HG02571 (cell line): ENCODE results near the gene ROBO1.
"Not testable (repeated sequence)": the region's sequence is repeated elsewhere in the genome, so short reads cannot be mapped to it uniquely, and the experiment has no call there.

ENCODE experiments used
- ATAC-seq: cut with Tn5 transposase; IDR thresholded peaks from one replicate; pipeline ENCODE4 v1.9.1; 2021; ENCODE audit warnings: mild to moderate bottlenecking, moderate library complexity; ENCODE audit not compliant: unreplicated experiment

ROBO1 gene

DNA sequence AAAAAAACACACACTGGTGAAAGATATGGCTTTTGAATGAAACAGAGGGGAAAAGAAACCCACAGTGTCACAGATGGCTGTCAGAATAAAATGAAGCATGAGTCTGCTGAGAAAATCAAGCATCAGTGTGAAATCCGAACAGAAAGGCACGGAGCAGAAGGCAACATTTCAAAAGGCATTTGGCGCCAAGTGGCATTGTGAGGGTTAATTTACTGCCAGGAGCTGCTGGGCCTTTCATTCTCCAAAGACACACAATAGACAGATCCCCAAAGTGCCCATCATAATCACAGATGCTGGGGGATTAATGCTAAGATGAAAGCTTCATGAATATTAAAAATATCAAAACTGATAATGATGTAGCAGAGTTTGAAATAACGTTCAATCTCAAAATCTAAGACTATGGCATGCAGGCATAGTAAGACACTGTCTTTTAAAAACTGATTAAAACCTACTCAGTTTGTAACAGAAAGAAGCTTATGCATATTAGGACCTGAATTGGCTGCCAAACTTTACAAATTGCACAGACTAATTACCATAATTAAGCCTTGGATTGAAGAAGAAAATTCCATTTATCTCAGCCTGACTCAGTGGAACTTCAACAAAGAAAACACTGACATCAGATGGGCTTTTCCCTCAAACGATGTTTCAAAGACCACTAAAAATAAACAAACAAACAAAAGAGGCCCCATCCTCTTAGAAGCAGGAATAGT, 589.2 kb downstream of the ROBO1 start:
- ATAC-seq: no peak

DNA sequence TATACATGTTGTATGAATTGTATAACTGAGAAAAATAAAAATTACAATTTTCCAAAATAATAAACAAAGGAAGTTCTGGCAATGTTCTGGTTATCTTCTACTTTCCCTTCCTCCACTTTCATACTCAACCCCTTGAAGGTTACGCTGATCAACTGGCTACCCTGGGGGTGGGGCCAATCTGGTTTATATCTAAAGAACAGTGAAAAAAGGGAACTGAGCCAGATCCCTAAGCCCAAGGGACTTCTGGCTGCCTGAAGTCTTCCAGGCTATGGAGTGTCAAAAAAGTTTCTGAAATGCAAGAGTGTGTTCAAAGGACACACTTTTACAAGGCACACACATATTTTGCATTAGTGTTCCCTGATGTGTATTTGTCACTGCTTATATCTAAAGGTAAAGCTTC, 591.9 kb downstream of the ROBO1 start:
- no peak for ATAC-seq

DNA sequence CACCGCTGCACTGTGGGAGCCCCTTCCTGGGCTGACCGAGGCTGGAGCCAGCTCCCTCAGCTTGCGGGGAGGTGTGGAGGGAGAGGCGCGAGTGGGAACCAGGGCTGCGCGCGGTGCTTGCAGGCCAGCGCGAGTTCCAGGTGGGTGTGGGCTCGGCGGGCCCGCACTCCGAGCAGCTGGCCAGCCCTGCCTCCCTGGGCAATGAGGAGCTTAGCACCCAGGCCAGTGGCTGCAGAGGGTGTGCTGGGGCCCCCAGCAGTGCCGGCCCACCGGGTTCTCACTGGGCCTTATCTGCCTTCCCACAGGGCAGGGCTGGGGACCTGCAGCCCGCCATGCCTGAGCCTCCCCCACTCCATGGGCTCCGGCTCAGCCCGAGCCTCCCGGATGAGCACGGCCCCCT, 594.5 kb downstream of the ROBO1 start:
- ATAC-seq: not testable (repeated sequence)

DNA sequence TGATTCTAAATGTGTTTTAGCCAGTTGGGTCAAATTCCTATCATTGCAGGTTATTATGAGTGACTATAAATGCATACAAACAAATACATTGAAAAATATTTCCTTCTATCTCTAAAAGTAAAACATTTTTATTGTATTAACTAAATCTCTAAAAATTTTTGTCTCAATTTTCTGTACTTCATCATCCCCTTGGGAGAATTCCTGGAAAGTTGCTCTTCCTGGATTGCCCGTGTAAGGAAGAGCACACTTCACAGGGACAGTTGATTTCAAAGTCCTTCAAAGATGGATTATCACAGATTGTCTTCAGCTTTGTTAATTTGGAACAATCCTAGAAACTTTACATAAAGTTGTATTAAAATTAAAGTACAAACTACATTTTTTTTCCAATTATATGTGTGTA, 595.6 kb downstream of the ROBO1 start:
- ATAC-seq: no peak

DNA sequence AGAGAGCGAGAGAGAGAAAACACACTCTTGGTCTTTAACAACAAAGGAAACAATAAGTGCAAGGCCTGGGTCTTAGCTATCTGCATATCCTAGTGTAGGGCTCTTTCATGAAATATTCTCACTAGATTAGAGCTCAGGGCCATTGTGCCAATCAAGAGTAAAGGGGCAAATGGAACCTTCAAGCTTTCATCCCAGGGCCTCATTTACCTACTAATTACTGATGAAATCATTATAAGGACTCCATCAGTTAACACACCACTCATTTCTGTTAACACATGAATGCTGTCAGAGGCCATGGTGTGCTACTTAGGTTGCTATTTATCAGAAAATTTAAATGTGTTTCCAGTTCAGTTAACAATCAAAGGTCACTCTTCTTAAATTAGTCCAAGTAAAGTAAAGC, 597.8 kb downstream of the ROBO1 start:
- ATAC-seq: no peak

DNA sequence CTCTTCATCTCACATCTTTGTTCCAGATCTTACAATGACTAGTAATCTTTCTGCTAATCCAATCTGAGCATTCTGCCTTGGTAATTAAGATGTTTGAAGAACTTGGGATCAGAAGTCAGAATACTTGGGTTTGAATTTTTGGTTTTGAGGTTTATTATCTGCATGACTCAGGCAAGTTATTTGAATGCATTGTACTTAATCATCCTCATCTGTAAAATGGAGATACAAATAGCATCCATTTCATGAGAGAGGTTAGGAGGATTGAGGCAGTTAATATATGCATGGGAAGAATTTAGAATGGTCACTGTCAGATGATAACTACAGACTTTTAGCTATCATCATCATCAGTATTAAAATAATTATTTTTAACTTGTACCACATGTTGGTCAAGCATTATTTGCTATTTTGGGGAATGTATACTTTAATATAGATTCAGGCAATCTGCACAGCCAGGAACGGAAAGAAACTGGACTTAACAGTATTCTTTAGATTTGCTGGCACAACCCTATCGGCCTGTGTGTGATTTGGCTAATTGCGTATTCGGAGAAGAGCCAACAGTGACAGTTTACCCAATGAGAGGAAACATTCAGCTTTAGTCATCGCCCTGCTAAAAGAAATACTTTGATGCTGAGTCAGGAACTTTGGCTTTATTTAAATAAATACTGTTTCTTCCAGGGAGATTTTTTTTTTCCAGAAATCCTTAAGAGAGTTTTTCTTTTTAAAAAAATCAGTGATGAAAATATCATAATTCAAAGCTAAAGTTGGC, 600.0 kb downstream of the ROBO1 start:
- ATAC-seq: no peak

DNA sequence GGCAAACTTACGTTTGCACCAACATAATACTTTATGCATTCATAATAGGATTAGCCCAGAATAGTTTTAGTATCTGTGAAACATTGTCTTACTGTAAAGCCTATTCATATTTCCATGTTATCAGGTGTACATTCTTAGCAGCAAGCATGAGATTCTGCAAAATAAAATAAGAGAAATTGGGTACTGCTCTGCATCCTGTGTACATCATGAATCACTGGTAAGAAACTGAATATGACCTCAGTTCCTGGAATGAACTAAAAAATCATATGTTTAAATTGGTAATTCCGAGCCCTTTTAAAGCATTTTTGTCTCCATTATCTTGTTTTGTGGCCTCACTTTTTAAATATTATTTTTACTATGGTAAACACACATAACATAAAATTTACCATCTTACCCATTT, 605.1 kb downstream of the ROBO1 start:
- ATAC-seq: no peak

DNA sequence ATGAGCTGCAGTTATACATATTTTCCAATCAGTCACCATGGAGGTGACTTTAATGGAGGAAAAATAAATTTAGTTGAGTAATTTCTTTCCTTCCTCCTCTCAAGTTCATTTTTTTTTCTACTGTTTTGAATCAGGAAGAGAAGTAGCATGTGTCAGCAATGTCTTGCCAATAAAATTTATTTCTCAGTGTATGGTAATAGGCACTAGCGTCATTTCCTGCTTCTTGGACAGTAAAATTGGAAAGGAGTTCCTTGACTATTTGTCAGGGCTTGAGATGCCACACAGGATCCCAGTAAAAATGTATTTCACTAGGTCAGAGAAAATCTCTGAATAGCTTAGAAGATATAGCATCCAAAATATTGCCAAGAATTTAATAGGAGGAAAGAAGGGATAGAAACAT, 605.9 kb downstream of the ROBO1 start:
- no peak for ATAC-seq

DNA sequence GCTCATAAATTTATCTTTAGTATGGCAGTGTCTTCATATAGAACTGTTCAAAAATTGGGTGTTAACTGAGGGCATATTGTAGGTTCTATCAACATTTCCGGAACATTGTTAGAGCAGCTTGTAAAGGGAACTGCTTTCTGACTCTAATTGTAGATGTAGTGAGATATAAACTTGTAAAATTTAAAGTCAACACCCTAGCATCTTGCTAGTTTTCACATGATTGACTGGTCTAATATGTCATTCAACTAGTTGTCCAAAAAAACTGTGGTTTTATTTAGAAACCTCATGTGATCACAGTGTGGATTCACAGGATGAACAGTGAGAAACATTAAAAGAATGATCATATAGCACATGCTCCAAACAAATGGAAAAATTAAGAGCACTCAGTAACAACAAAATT, 607.4 kb downstream of the ROBO1 start:
- ATAC-seq: no peak

DNA sequence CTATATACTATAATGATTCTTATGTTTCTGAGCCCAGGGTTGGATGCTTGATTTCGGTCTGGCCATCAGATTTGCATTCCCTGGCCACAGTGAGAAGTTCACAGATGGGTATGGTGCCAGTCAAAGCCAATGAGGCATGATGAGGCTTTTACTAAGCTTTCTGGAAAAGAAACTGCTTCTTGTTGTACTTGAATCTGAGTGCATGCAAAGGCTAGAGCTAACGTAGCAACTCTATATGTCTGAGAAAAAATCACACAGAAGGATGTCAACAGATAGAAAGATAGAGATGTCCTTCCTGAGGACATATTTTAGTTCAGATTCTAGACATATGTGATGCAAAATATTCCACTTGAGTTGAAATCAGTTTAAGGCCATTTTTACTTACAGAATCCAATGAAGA, 608.1 kb downstream of the ROBO1 start:
- ATAC-seq: no peak

DNA sequence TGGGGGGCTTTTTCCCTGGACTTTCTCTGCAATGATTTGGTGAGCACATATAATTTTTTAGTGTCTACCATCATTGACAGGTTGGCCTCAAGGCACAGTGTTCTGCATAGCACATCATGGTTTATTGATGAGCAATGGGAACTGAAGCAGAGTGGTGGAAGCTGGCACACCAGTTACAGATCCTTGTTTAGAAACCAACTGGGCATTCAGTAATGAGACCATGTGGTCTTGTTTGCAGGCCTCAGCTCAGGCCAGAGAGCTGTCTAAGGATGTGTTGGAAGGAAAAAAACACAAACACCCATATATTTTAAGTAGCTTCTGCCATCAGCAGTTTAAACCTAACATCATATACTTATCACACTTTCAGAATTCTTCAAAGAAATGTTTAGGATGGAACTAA, 610.6 kb downstream of the ROBO1 start:
- no peak for ATAC-seq

DNA sequence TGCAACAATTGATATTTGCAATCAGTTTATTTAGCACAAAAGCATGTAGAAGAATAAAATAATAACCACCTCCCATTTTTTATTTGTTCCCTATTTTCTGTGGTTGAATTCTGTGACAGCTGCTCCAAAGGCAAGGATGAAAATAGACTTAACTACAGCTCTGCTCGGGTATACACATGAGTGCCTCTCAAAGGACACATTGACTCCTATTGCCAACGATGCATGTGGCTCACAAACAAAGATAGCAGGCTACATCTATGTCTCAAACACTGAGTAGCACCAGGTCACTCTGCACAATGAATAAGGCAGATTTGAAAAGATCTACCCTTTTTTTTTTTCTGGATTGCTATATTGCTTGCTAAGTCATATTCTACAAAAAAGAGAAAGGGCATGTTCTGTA, 612.9 kb downstream of the ROBO1 start:
- ATAC-seq: no peak

DNA sequence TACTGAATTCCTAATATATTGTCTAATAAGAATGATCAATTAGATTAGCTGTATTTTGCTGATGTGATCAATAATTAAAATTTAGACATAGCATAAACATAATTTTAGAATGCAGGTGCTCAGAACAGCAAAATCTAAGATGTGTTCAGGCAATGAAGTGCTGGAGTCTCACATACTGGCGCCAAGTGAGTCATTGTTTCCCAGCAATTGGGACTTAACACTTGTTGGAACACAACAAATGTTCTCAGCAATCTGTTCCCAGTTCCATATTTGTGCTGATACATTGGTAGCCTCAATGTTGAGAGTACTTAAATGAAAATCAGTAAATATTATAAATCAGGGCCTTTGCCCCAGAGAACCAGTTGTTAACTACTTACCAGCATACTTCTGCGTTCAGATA, 619.0 kb downstream of the ROBO1 start:
- no peak for ATAC-seq

DNA sequence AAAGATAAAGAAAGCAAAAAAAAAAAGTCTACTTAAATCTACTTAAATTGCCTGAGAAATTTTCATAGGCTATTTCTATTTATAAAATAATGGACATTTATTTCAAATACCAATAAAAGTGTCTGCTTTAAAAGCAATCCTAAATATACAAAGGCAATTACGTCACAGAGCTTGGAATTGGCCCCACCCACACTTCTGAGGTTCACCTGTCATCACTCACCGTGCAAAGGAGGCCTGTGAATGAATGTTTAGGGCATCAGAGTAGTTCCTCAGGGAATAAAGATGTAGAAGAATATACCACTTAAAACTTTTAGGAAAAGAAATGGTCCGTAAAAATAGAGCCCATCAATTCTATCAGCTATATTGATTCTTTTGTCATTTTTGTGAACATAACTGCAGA, 621.8 kb downstream of the ROBO1 start:
- no peak for ATAC-seq

DNA sequence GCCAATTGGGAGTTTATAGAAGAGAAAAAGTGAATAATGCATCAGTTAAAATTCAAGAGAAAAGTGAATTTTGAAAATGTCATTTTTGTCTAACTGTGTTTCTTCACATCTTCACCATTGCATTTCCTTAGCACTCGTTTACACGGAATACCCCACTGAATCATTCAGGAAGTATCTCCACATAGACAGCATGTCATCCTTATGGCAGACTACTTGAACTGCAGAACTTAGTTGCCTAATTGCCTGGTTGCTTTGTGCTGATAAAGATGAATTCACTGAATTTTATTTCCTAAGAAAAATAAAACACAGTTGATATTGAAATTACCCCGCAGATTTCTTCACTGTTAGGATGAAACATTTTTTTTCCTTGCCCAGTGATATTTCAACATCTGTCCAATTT, 627.1 kb downstream of the ROBO1 start:
- no peak for ATAC-seq

DNA sequence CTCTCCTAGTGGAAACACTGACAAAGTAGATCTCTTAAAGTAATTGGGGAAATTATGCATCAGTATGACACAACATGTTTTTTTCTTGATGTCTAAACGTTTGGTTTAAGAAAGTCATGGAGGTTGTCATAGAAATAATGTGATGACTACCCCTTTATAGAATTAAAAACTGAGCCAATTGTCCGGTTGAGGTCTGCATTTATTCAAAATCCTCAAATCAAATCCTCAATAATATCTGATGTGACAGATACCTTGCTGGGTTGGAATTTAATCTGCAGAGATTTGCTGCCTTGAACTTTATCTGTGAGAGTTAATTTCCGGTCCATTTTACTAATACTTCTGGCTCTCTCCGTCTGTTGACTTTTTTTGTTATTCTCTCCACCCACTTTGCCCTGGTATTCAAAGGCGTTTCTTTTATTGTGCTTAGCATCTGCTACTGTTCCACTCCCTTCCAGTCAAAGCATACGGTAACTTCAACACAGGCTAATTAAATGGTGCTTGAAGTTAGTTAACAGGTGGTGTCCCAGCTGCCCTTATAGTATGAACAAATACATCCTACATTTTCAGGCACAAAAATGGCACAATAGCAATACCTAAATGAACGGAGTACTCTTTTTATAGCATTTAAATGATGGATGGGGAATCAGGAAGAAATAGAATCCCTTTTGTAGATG, 628.3 kb downstream of the ROBO1 start:
- ATAC-seq: no peak

DNA sequence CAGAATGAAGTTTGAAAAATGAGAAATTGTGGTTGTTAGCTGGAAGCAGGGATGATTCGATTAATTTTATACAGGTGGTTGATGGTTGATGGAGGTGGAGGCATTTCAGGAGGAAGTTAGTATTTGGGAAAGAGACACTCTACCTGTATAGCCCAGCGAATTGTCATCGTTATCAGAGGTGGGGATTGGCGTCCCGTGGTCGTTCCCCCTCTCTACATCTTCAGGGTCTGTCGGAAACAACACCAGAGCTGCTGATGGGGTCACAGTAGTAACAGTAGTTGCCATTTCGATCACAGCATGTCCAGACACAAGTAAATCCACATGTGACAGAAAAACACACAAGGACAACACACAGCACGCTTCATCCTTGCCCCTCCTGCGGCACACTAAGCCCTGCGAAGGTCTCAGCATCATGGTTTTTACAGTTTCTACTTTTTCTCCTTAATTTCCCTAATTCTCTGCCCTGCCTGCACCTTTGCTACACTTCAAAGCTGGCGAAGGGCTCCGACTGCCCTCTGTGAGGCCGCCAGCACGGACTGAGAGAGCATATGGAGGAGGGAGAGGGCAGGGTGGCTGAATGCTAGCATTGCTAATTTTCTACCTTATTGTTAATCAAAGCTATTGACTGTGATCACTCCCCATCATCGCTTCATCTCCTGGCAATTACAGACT, 642.3 kb downstream of the ROBO1 start:
- no peak for ATAC-seq

DNA sequence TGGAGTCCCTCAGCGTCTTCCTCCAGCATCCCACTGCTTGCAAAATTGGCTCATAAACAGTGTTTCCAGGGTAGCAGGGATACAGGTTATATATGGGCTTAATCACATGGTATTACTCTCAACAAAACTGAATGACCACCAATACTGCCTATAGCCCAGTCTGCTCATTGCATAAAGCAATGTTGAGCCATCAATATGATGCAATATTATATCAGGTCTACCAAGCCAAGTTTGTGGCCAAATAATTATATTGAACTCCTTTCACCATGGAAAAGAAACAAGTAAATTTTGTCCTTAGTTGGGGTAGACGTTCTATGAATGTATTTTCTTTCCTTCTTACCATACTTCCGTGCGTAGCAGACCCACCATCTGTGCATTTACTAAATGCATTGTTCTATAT, 652.3 kb downstream of the ROBO1 start:
- no peak for ATAC-seq

DNA sequence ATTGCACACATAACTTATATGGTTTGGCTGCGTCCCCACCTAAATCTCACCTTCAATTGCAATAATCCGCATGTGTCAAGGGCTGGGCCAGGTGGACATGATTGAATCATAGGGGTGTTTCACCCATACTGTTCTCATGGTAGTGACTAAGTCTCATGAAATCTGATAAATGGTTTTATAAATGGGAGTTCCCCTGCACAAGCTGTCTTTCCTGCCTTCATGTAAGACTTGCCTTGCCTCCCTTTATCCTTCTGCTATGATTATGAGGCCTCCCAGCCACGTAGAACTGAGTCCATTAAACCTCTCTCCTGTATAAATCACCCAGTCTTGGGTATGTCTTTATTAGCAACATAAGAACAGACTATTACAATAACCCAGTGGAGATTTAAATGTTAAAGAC, 653.9 kb downstream of the ROBO1 start:
- no peak for ATAC-seq

DNA sequence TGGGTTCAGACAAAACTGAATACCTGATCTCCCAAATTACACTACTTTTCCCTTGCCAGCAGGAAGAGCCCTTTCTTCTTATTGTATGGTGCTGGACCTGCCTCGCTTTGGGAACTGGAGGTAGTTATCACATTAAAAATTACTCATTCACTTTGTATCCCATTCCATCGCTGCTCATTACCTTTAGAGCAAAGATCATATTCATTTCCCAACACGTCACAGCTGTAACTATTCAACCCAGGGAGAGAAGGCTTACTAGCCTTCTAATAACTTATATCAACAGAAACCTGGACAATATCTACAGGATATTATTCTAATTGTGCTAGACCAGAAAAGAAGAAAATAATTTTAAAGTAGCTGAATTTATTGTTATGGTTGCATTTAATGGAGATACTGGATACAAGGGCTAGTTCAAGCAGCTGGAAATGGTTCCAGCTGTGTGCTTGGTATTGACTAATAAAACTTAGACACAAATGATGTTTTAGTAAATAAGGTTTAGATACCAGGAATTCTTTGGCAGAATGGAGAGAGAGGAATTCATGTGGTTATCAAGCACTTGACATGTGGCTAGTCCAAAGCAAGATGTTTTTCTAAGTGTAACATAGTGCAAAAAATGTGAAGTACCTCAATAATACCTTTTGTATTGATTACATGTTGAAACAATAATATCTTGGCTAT, 656.3 kb downstream of the ROBO1 start:
- no peak for ATAC-seq

DNA sequence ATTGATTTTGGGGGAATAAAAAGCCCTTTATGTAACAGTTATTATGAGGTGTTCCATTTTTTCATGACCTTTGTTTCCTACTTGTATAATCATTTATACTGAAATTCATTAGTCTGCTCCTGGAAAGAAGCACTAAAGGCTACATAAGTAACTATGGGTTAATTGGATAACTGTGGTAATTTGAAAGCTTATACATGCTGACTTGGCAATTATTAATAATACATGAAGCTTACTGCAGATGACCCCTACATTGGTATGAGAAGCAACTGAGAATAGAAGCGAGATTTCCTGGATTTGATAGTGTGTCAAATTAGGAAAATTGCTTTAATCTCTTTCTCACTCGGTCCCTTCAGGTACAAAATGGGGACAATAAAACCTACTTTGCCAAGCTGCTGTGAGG, 658.0 kb downstream of the ROBO1 start:
- ATAC-seq: no peak
